Measurements from ENCODE around the gene ADAMTSL2.

DNA sequence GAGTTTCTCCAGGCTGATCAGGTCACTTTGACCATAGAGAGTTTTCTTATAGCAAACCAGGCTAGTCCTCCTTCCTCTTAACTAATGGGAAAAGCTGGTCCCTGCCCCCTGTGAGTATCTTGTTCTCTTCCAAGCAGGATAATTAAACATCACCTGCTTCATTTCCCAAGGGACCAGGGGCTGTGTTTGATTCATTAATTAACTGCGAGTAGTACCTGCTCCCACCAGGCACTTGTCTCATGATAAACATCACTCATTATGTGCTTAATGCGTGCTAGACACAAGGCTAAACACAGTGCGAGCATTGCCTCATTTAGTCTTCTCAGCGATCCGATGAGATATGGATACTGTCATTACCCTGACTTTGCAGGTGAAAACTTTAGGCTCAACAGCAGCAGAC is 76.3 kb downstream of the ADAMTSL2 start:
- TF ChIP-seq, protein P1, sequence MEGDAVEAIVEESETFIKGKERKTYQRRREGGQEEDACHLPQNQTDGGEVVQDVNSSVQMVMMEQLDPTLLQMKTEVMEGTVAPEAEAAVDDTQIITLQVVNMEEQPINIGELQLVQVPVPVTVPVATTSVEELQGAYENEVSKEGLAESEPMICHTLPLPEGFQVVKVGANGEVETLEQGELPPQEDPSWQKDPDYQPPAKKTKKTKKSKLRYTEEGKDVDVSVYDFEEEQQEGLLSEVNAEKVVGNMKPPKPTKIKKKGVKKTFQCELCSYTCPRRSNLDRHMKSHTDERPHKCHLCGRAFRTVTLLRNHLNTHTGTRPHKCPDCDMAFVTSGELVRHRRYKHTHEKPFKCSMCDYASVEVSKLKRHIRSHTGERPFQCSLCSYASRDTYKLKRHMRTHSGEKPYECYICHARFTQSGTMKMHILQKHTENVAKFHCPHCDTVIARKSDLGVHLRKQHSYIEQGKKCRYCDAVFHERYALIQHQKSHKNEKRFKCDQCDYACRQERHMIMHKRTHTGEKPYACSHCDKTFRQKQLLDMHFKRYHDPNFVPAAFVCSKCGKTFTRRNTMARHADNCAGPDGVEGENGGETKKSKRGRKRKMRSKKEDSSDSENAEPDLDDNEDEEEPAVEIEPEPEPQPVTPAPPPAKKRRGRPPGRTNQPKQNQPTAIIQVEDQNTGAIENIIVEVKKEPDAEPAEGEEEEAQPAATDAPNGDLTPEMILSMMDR (conservative IDR thresholded peaks at IDR 0.05), result no peak
- no peak for TF ChIP-seq ZFX (IDR thresholded peaks at IDR 0.05)
